Subcutaneous abdominal adipose tissue (tissue), 5 donors: ENCODE results near the gene MRPL42.
"Not testable (repeated sequence)": the region's sequence is repeated elsewhere in the genome, so short reads cannot be mapped to it uniquely, and the experiment has no call there.

ENCODE experiments used
- H3K27ac ChIP-seq: one replicate; pipeline ENCODE4 v1.7.0; 2013; ENCODE audit warnings: low read depth, mild to moderate bottlenecking, inconsistent platforms, low read length, moderate library complexity
- H3K27me3 ChIP-seq, 5 donors: one replicate each; pipeline ENCODE4 v1.7.0; 2013; ENCODE audit warnings: low read length in 5 of 5, inconsistent platforms in 1 of 5; ENCODE audit not compliant: control insufficient read depth in 5 of 5, insufficient read depth in 4 of 5
- H3K36me3 ChIP-seq, 5 donors: one replicate each; pipeline ENCODE4 v1.7.0; 2013; ENCODE audit warnings: low read length in 5 of 5; ENCODE audit not compliant: control insufficient read depth in 5 of 5, insufficient read depth in 5 of 5
- H3K4me1 ChIP-seq, 5 donors: one replicate each; pipeline ENCODE4 v1.7.0; 2013; ENCODE audit warnings: low read length in 5 of 5, mild to moderate bottlenecking in 3 of 5, moderate library complexity in 1 of 5; ENCODE audit not compliant: control insufficient read depth in 5 of 5, insufficient read depth in 5 of 5
- H3K4me3 ChIP-seq, 5 donors: one replicate each; pipeline ENCODE4 v1.7.0; 2013; ENCODE audit warnings: low read length in 5 of 5, low read depth in 1 of 5
- H3K9ac ChIP-seq, 5 donors: one replicate each; pipeline ENCODE4 v1.7.0; 2013; ENCODE audit warnings: low read length in 5 of 5, mild to moderate bottlenecking in 4 of 5, moderate library complexity in 3 of 5
- H3K9me3 ChIP-seq, 5 donors: one replicate each; pipeline ENCODE4 v1.7.0; 2013; ENCODE audit warnings: low read length in 5 of 5; ENCODE audit not compliant: control insufficient read depth in 5 of 5
- donor health status: healthy.
- donor health status: healthy.
- donor health status: healthy.
- donor health status: healthy.
- donor health status: healthy.

MRPL42 gene

DNA sequence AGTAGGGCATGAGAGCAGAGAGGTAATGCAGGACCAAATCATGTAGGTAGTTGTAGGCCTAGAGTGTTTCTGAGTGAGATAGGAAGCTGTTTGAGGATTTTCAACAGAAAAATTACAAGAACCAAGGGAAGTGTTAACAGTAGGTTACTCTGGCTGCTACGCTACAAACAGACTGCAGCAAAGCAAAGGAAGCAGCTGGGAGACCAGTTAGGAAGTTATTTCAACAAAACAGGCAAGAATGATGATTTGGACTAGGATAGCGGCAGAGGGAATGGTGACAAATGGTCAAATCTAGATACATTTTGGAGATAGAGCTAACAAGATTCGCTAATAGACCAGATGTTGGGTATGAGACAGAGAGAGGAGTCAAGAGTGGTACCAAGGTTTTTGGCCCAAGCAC lies 26.8 kb downstream of the MRPL42 start:
- Histone ChIP-seq H3K27me3 (no peaks in the 10 kb centered on the region), H3K4me3 (no peak overlapping the region), H3K9me3 (no peaks in the 10 kb centered on the region), H3K9ac (no peak overlapping the region), H3K27ac (no peak overlapping the region), H3K4me1 (no peaks in the 10 kb centered on the region), H3K36me3 (peaks cover 16 to 29% (median 20%) of the 10 kb centered on the region in 5 donors)

DNA sequence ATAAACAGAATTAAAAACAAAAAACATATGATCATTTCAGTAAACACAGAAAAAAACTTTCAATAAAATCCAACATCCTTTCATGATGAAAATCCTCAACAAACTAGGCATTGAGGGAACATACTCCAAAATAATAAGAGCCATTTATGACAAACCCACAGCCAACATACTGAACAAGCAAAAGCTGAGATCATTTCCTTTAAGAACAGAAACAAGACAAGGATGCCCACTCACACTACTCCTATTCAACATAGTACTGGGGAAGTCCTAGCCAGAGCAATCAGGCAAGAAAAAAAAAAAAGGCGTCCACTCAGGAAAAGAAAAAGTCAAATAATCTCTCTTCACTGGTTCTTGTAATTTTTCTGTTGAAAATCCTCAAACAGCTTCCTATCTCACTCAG lies 30.1 kb downstream of the MRPL42 start:
- no peak overlapping the region for H3K9ac ChIP-seq
- H3K4me1 ChIP-seq, result no peaks in the 10 kb centered on the region
- no peaks in the 10 kb centered on the region for H3K9me3 ChIP-seq
- H3K27ac ChIP-seq, result no peak overlapping the region
- H3K27me3 ChIP-seq, result no peaks in the 10 kb centered on the region
- no peak overlapping the region for H3K4me3 ChIP-seq
- peaks cover 5 to 23% (median 14%) of the 10 kb centered on the region in 5 donors for H3K36me3 ChIP-seq

DNA sequence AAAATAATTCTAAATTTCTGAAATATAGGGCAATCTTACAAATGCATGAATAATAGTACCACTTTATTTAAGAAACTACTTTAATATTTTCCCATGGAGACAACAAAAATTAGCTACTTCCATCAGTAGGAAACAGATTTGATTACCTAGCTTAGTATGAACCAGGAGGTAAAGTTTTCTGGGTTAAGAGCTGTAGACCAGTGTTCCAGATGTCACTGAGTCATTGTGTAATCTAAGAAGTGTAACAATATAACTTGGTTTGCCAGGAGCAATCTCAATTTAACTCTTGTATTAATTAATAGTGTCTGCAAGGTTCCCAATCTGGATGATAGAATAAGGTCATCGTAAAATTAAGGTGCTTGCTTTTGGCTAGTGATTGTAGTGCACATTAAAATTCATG lies 31.5 kb downstream of the MRPL42 start:
- H3K9me3 ChIP-seq, H3K9ac ChIP-seq, H3K27ac ChIP-seq, H3K4me1 ChIP-seq, H3K27me3 ChIP-seq, H3K4me3 ChIP-seq: not testable (repeated sequence)
- peaks cover 8 to 23% (median 14%) of the 10 kb centered on the region in 5 donors for H3K36me3 ChIP-seq

DNA sequence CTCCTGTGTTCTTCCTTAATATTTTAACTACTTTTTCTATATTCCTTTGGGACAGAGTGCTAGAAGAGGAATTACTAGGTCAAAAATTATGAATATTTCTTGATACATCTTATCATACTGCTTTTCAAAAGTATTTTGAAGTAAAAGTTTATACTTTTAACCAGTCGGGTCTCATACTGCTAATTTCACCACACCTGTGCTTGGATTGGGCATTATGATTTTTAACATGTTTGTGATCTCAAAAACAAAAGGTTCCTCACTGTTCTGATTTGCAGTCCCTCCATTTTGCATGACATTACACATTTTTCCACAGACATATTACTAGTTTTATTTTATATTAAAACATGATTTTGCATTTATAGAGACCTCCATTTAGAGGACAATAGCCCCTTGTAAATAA lies 32.9 kb downstream of the MRPL42 start:
- H3K27ac ChIP-seq, result no peak overlapping the region
- H3K4me3 ChIP-seq, result no peak overlapping the region
- no peak overlapping the region for H3K9ac ChIP-seq
- no peaks in the 10 kb centered on the region for H3K4me1 ChIP-seq
- H3K36me3 ChIP-seq, result peaks cover 6 to 22% (median 7%) of the 10 kb centered on the region in 5 donors
- H3K27me3 ChIP-seq, result no peaks in the 10 kb centered on the region
- no peaks in the 10 kb centered on the region for H3K9me3 ChIP-seq

DNA sequence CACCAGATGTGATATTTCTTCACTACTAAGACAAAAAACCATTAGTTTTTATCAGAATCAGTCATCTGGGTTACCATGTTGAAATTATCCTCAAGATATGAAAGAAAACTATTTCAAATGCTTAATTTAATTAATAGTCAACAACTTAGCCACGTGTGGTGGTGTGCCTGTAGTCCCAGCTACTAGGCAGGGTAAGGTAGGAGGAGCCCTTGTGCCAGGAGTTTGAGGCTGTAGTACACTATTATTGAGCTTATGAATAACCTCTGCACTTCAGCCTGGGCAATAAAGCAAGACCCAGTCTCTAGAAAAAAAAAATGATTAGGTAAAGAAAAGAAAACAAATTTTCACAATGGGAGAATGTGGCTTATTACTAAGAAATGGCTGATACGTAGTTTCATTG lies 33.4 kb downstream of the MRPL42 start:
- H3K36me3 ChIP-seq, result peaks cover 3 to 20% (median 6%) of the 10 kb centered on the region in 5 donors
- no peak overlapping the region for H3K9ac ChIP-seq

DNA sequence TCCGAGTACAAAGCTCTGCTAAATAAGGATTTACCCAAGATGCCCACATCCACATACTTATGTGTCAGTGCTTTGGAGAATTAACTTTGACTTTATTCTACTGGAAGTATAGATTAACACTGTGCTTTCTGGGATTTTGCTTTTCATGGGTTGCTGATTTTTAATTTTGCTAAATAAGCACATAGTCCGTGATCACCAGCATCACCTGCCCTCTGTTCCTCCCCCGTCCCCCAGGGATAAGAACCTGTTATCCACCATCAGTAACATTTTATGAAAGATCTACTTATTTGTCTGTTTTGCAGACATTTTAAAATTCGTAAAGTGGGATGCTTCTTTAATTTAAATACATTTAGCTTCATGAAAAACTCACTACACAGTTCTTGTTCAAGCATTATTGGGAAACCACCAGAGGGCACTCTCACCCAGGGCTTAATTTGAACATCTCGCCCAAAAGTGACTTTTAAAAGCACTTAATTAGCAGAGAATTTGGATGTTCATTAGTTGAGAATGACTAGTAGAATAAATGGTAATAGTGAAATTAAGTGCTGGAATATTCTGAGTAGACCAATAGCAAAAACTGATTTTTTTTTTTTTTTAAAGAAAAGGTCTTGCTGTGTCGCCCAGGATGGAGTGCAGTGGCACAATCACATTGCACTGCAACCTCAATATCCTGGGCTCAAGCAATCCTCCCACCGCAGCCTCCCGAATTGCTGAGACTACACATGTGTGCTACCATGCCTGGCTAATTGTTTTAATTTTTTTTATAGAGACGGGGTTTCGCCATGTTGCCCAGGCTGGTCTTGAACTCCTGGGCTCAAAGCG lies 35.7 kb downstream of the MRPL42 start:
- H3K27ac ChIP-seq, result no peak overlapping the region
- H3K9ac ChIP-seq, result no peak overlapping the region
- H3K9me3 ChIP-seq, result no peaks in the 10 kb centered on the region
- no peaks in the 10 kb centered on the region for H3K4me1 ChIP-seq
- no peaks in the 10 kb centered on the region for H3K27me3 ChIP-seq
- H3K36me3 ChIP-seq, result peaks cover 0 to 11% (median 6%) of the 10 kb centered on the region in 5 donors
- no peak overlapping the region for H3K4me3 ChIP-seq

More for the DNA sequence above, 33.4 kb downstream of the MRPL42 start:
- Histone ChIP-seq H3K27me3 (no peaks in the 10 kb centered on the region), H3K9me3 (no peaks in the 10 kb centered on the region), H3K27ac (no peak overlapping the region), H3K4me1 (no peaks in the 10 kb centered on the region), H3K4me3 (no peak overlapping the region)

DNA sequence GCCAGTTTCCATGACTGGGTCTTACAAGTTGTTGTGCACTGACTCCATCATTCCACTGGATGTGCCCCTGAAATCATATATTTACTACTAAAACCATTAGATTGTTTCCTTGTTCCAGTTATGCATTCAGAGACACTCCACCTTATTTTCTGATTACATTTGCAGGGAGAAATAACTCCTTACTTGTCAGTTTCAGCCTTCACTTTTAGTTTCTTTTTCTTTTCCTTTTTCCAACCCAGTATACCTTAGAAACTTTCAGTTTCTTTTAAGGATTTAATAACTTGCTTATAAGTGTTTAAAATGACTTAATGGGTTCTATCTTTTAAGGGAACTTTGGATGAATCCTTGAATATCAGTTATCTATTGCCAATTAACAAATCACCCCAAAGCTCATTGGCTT lies 39.9 kb downstream of the MRPL42 start:
- H3K4me1 ChIP-seq, result no peaks in the 10 kb centered on the region
- H3K36me3 ChIP-seq, result peaks cover 0 to 7% (median under 1%) of the 10 kb centered on the region in 5 donors
- no peak overlapping the region for H3K4me3 ChIP-seq
- H3K9ac ChIP-seq, result no peak overlapping the region
- H3K9me3 ChIP-seq, result no peaks in the 10 kb centered on the region
- no peak overlapping the region for H3K27ac ChIP-seq
- H3K27me3 ChIP-seq, result no peaks in the 10 kb centered on the region

DNA sequence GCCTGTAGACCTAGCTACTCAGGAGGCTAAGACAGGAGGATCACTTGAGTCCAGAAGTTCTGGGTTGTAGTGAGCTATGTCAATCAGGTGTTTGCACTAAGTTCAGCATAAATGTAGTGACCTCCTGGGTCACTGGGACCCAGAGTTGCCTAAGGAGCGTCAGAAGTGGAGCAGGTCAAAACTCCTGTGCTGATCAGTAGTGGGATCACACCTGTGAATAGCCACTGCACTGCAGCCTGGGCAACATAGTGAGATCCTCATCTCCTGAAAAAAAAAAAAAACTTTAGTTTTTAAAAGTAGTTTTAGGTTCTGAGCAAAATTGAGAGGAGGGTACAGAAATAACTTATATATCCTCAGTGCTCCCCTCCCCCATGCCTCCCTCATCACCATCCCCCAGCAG lies 42.2 kb downstream of the MRPL42 start:
- Histone ChIP-seq H3K4me1 (no peaks in the 10 kb centered on the region), H3K9ac (no peak overlapping the region), H3K27me3 (no peaks in the 10 kb centered on the region), H3K27ac (no peak overlapping the region), H3K4me3 (no peak overlapping the region), H3K9me3 (no peaks in the 10 kb centered on the region), H3K36me3 (peaks cover 0 to 3% (median 0%) of the 10 kb centered on the region in 5 donors)

DNA sequence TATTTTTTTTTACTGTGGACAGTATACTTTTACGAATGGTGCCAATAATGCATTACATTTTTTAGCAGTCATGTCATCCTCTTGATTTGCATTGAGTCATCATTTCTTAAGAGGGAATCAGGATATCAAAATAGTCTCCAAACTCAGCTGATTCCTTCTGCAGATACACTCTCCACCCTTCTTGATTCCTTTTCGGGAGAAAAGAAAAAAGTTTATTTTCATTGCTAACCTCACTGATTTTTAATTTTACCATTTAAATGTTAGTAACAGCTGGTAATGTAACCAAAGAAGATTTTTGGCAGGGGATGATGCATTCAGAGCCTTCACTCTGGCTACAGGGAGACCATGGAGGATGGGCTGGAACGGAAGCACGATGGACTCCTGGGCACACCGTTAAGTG lies 47.5 kb downstream of the MRPL42 start:
- no peak overlapping the region for H3K27ac ChIP-seq
- H3K4me1 ChIP-seq, result no peaks in the 10 kb centered on the region
- no peaks in the 10 kb centered on the region for H3K36me3 ChIP-seq
- no peak overlapping the region for H3K4me3 ChIP-seq
- no peak overlapping the region for H3K9ac ChIP-seq
- H3K27me3 ChIP-seq, result no peaks in the 10 kb centered on the region
- H3K9me3 ChIP-seq, result no peaks in the 10 kb centered on the region

DNA sequence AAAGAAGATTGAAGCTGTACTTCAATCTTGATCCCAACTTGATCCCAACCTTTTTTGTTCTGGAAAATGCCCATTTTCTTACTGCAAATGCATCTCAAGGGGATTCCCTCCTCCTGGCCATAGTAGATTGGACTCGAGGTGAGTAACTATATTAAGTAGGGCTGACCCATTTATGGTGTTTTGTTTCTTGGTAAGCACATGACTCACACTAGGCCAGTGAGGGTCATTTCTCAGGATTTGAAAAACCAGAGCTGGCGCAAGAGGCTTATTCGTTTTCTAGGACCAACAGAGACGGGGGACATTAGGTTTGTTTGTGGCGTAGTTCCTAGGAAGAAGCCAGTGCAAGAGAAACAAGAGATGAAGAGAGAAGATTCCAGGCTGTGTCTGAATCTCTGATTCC lies 51.4 kb downstream of the MRPL42 start:
- Histone ChIP-seq H3K4me1 (no peaks in the 10 kb centered on the region), H3K9me3 (no peaks in the 10 kb centered on the region), H3K9ac (no peak overlapping the region), H3K36me3 (no peaks in the 10 kb centered on the region), H3K27ac (no peak overlapping the region), H3K4me3 (no peak overlapping the region), H3K27me3 (no peaks in the 10 kb centered on the region)
